Uterus (tissue), 4 donors: Measurements from ENCODE around the gene RPRD1B. TPM values are rescaled to one million over a fixed set of nuclear protein-coding genes. Genes with fewer than 3 reads are reported as not detected.

Source experiments
- DNase-seq, 2 donors: peaks; one replicate each; pipeline ENCODE4 v3.0.0-alpha.2; 2019 to 2020
- H3K27ac ChIP-seq, 2 donors: fragments of 200-600 bp; sonication (generic); 1 replicate in 1 of 2; 2 replicates in 1 of 2; pipeline ENCODE4 v1.5.1; 2016 to 2018
- H3K27me3 ChIP-seq, 2 donors: fragments of 200-600 bp; sonication (generic); one replicate each; pipeline ENCODE4 v1.5.1; 2018 to 2019; ENCODE audit warnings: control low read depth in 1 of 2
- H3K36me3 ChIP-seq, 2 donors: fragments of 200-600 bp; sonication (generic); one replicate each; pipeline ENCODE4 v1.5.1; 2019; ENCODE audit warnings: control low read depth in 1 of 2
- H3K4me1 ChIP-seq, 2 donors: fragments of 200-600 bp; sonication (generic); one replicate each; pipeline ENCODE4 v1.5.1; 2018 to 2019; ENCODE audit warnings: control low read depth in 1 of 2
- H3K4me3 ChIP-seq, 2 donors: fragments of 200-600 bp; sonication (generic); 1 replicate in 1 of 2; 2 replicates in 1 of 2; pipeline ENCODE4 v1.5.1; 2018 to 2019; ENCODE audit warnings: mild to moderate bottlenecking in 1 of 2
- H3K9me3 ChIP-seq, 2 donors: fragments of 200-600 bp; sonication (generic); one replicate each; pipeline ENCODE4 v1.5.1; 2019; ENCODE audit warnings: control low read depth in 1 of 2
- POLR2A ChIP-seq, 2 donors: fragments of 450-650 bp; IDR thresholded peaks; one replicate each; pipeline ENCODE4 v1.6.1; 2016; ENCODE audit warnings: antibody characterized with exemption in 2 of 2, mild to moderate bottlenecking in 1 of 2, moderate library complexity in 1 of 2
- intact Hi-C: fragments of 100-400 bp; cut with DNase I; formaldehyde crosslinking; loops from one replicate; pipeline ENCODE4 v1.15.1; 2023; ENCODE audit warnings: low total_unique reads
- small RNA-seq: library from RNA; depleted of rRNA; stranded (forward); fragments of <200 nt; gene quantifications from one replicate; pipeline ENCODE3, GENCODE V24; 2016
- total RNA-seq, 4 donors: library from RNA; depleted of rRNA in 3 of 4; stranded (reverse); fragments of >200 nt in 3 of 4; gene quantifications; one replicate each; pipeline versions ENCODE4 v1.1.0 to v1.2.4, GENCODE V29; 2014 to 2023
- TF ChIP-seq, protein P1 (sequence below), 4 experiments: fragments of 200-600 bp in 2 of 4; fragments of 450-650 bp in 2 of 4; sonication (generic) in 2 of 4; IDR thresholded peaks; one replicate each; pipeline ENCODE4 v1.5.1; 2016 to 2019; ENCODE audit warnings: antibody characterized with exemption in 4 of 4, mild to moderate bottlenecking in 2 of 4, moderate library complexity in 1 of 4
- donor health status: DM: yes; HTN: yes; CAD: no.

Gene RPRD1B
- total RNA-seq, 4 donors from 2014 or later = 7.9 to 71.3 (median 26.1) TPM

- H3K36me3 ChIP-seq = no peaks in the 10 kb centered on the region
- no peak overlapping the region for H3K27ac ChIP-seq
- no peak overlapping the region for H3K4me3 ChIP-seq
- peaks cover 3 to 14% of the 10 kb centered on the region in 2 donors for H3K4me1 ChIP-seq
- no peak for DNase-seq
- intact Hi-C loops = no loop called here
- no peaks in the 10 kb centered on the region for H3K9me3 ChIP-seq
- H3K27me3 ChIP-seq = no peaks in the 10 kb centered on the region
- no peak for TF ChIP-seq POLR2A (IDR thresholded peaks at IDR 0.05)
- TF ChIP-seq, protein P1, sequence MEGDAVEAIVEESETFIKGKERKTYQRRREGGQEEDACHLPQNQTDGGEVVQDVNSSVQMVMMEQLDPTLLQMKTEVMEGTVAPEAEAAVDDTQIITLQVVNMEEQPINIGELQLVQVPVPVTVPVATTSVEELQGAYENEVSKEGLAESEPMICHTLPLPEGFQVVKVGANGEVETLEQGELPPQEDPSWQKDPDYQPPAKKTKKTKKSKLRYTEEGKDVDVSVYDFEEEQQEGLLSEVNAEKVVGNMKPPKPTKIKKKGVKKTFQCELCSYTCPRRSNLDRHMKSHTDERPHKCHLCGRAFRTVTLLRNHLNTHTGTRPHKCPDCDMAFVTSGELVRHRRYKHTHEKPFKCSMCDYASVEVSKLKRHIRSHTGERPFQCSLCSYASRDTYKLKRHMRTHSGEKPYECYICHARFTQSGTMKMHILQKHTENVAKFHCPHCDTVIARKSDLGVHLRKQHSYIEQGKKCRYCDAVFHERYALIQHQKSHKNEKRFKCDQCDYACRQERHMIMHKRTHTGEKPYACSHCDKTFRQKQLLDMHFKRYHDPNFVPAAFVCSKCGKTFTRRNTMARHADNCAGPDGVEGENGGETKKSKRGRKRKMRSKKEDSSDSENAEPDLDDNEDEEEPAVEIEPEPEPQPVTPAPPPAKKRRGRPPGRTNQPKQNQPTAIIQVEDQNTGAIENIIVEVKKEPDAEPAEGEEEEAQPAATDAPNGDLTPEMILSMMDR (IDR thresholded peaks at IDR 0.05) = no peak
Measured at GRCh38 chr20:38141204-38141888, 107.8 kb downstream of the RPRD1B start.

Small RNA genes within 50 kb of the gene (small RNA-seq; reads per million reads assigned to genes)
- not detected for gene RN7SL237P

Other genes starting within 250 kb of the RPRD1B start
- 1 to 10 TPM in 1 of 4 donors, under 1 TPM in 3; 0.29 to 5.7 (median 0.73) TPM for gene VSTM2L, start 130.6 kb upstream of the RPRD1B start, total RNA-seq
- gene TTI1, start 290 bp upstream of the RPRD1B start, total RNA-seq = 10 to 100 TPM in 3 of 4 donors, 1 to 10 TPM in 1; 5.3 to 33.2 (median 24.4) TPM
- gene TGM2, start 131.5 kb downstream of the RPRD1B start, total RNA-seq = 100 to 1,000 TPM; 136 to 639 (median 209) TPM
- 10 to 100 TPM in 3 of 4 donors, 1 to 10 TPM in 1; 5.3 to 47.6 (median 15.7) TPM for gene KIAA1755, start 227.0 kb downstream of the RPRD1B start, total RNA-seq